Measurements from ENCODE around the gene GALNS.
A peak's percentile ranks its signal among the peaks of the same experiment; 100 is the strongest.
"Not testable (repeated sequence)": the region's sequence is repeated elsewhere in the genome, so short reads cannot be mapped to it uniquely, and the experiment has no call there.

GALNS gene

DNA sequence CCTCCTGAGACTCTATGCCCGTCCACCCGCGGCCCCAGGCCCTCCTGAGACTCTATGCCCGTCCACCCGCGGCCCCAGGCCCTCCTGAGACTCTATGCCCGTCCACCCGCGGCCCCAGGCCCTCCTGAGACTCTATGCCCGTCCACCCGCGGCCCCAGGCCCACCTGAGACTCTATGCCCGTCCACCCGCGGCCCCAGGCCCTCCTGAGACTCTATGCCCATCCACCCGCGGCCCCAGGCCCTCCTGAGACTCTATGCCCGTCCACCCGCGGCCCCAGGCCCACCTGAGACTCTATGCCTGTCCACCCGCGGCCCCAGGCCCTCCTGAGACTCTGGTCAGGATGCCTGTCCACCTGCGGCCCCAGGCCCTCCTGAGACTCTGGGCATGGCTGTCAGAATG, 85.0 kb downstream of the GALNS start:
- DNase-seq: not testable (repeated sequence)

DNA sequence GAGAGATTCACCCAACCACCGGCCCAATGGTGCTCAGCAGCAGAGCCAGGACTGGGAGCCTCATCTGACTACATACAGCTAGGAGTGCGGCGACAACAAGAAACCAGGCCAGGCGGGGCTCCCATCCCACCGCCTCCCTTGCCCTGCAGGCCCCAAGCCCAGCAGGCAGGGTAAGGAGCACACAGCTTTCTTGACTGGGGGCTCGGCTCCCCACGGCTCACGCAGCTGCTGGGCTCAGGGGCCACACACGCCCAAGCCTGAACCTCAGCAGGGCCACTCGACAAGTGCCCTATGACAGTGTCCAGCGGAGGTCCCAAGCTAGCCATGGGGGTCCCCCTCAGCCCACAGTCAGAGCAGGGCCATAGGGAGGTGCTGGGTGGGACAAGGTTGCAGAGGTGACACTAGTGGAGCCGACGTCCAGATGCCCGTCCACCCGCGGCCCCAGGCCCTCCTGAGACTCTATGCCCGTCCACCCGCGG, 85.4 kb downstream of the GALNS start:
- no peak for DNase-seq

GRCh38 chr16:88770461-88771293, 86.1 kb downstream of the GALNS start:
- peak in 6 of 51 donors; percentile 16 to 34 (median 22) for DNase-seq

DNA sequence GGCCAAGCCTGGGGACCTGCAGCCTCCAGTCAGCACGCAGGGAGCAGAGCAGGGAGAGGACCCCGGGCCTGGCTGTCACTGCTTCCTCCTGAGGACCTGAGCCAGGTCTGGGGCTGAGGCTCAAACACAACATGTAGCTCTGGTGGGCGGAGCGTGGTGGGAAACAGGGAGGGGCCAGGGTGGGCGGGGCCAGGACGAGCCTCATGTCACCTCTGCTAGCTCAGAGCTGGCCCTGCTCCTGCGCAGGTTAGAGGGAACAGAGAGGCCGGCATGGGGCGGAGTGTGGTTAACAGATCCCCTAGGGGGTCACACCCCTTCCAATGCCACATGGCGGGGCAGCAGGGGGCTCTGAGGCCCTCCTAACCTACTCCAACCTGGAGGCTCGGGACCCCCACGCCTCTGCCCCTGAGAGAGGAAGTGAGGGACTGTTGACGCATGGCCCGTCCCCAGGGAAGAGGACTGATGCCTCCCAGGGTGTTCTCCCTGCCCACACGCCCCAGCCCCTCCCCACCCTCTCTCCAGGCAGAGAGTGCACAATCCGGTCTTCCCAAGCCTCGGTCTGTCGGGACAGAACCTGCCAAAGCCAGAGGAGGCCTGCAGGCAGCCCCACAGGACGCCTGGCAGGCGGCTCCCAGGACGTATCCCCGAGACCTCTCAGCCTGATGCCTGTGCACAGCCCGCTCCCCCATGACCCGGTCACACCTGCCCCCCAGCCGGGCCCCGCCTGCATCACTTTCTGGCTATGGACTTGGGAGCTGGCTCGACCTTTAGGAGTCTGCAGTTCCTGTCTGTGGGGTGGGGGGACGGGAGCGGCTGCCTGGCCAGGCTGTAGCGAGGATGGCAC, 86.9 kb downstream of the GALNS start:
- DNase-seq: no peak

DNA sequence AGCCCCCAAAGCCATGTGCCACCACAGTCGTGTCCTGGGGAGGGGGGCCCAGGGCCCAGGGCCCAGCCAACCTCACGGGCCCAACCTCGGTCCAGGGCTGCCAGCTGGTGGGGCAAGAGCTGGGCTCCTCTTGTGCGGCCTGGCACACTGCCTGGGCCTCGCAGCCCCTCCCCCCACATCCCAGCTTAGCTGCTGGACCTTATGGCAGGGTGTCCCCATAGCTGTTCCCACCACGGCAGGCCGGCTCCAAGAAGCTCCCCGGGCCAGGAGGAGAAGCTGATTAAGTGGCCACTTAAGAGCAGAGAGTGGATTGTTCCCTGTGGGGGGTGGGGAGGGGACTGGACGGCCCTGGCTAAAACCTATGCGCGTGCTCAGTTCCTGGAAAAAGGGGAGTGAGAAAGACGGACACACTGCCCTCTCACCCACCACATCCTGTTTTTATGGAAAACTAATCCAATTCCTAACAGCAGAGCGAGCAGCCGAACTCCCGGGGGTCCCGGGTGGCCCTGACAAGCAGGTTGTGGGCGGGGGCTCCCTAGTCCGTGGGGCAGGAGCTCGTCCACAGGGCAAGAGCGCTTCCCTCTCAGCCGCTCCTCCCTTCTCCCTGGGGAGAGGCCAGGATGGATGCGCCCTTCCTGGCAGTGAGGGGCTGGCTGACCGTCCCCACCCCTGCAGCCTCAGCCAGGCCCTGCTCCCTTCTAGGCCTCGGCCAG, 88.5 kb downstream of the GALNS start:
- peak in 29 of 51 donors; percentile 17 to 69 (median 52) for DNase-seq

- DNase-seq: no peak
Observed at GRCh38 chr16:88767546-88768070, 89.1 kb downstream of the GALNS start.

GRCh38 chr16:88766975-88767374, 89.8 kb downstream of the GALNS start:
- no peak for DNase-seq

- no peak for DNase-seq
Observed at GRCh38 chr16:88764913-88765349, 91.8 kb downstream of the GALNS start.

- DNase-seq: no peak
Observed at GRCh38 chr16:88764080-88764479, 92.7 kb downstream of the GALNS start.
